Smooth muscle cell of trachea (primary cell): ENCODE results near the gene CTSZ. TPM values are rescaled to one million over a fixed set of nuclear protein-coding genes. Genes with fewer than 3 reads are reported as not detected.

Source experiments
- total RNA-seq: library from RNA; depleted of rRNA; stranded (reverse); fragments of >200 nt; gene quantifications from 2 replicates; pipeline ENCODE4 v1.2.1, GENCODE V29; 2014

Gene CTSZ
- 136 and 168 TPM in 2 replicates for total RNA-seq

DNA sequence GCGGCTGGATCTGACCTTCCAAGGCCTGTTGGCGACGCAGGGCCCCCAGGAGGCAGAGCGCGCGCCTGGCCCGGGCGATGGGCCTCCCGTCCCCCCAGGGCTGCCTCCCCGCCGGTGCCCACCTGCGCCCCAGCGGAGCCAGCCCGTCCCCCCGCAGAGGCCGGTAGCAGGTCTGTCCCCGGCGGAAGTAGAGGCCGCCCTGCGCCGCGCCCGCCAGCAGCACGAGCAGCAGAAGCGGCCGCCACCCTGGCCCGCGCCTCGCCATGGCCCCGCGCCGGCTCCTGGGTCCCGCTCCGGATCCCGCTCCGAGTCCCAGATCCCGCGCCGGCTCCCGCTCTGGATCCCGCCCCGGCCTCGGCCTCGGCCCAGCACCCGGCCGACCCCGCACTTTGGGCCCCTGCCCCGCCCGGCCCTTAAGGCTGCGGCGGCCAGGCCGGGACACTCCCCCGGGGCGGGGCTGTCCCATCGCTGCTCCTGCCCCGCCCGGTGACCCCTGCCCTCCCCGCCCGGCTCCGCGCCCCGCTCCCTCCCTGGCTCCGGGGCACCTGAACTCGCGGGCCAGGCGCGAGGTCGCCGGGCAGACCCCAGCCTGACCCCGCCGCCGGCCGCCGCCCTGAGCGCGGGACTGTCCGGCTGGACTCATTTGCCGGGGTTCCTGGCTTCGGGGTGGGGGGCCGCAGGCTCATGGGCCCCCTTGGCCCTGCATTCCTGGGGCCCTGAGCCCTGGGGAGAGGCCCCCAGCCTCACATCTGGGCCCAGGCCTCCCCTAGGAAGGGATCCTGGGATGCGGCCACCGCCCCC lies at the start of gene CTSZ:
TSS of gene CTSZ (minus strand) at position 391 of the 801 bp plus-strand sequence. CDS start at position 265, 126 bp downstream.

DNA sequence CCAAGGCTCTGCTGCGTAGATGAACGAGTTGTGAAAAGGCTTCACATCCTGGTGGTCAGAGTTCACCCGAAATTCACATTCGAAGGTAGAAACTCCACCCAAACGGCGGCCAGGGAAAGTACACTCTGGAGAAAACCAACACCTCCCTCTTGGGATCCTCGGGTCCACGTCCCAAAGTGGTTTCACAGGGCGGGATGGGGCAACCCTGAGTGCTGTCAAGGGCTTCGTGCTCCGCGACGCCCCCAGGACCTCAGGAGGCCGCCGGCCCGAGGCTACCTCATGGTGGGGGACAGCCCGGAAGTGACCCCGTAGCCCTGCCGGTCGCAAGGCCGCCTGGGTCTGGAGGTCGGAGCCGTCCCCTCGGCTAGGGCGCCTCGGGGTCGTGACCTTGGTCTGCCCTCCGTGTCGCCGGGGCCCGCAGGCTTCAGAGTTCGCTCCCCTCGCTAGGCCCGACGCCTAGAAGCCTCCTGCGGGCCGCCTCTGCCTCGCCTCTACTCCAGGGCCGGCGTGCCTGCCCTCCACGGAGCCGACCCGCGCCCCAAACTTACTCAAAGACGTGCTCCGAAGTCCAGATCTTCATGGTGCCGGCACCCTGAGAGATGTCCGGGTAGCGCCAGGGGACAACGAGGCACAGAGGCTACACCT lies 35.2 kb upstream of the CTSZ start, which contains the start of gene PRELID3B:
TSS of gene PRELID3B (minus strand) at position 636 of the 645 bp plus-strand sequence. CDS start at position 580, 56 bp downstream.

DNA sequence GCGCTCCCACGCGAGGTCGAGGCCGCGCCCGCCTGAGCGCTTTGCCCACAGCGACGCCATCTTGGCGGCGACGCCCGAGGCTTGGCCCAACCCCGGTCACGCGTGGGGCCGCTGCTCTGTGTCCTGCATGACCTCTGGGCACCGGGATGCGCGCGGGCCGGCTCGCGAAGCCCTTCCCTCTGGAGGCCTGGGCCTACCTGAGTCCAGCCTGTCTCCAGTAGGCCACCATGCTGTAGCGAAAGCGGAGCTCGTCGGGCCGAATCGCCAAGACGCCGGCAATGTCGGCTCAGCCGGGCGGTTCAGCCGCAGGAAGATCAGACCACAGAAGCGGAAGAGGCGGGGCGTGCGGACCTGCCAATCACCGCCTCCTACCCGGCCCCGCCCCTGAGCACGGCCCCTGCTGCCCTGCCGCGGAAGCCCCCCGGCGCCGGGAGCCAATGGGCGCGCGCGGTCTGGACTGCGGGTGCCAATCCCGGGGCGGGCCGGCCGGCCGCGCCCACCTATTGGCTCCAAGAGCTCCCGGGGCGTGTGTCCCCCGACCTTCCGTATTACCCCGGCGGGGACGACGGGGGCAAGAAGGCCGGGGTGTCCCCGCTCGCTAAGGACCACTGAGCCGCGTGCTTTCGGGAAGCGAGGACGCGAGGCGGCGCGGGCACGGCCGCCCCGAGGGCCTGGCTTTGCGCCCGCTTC lies 25.1 kb upstream of the CTSZ start, which contains the start of gene ATP5F1E:
TSS of gene ATP5F1E (minus strand) at position 313 of the 690 bp plus-strand sequence. CDS start at position 229, 84 bp downstream.

GRCh38 chr20:59019217-59019616 lies 12.2 kb upstream of the CTSZ start, which contains the start of gene TUBB1:
TUBB1 (plus strand) TSS chr20:59019429; CDS start chr20:59019523, 94 bp downstream.

DNA sequence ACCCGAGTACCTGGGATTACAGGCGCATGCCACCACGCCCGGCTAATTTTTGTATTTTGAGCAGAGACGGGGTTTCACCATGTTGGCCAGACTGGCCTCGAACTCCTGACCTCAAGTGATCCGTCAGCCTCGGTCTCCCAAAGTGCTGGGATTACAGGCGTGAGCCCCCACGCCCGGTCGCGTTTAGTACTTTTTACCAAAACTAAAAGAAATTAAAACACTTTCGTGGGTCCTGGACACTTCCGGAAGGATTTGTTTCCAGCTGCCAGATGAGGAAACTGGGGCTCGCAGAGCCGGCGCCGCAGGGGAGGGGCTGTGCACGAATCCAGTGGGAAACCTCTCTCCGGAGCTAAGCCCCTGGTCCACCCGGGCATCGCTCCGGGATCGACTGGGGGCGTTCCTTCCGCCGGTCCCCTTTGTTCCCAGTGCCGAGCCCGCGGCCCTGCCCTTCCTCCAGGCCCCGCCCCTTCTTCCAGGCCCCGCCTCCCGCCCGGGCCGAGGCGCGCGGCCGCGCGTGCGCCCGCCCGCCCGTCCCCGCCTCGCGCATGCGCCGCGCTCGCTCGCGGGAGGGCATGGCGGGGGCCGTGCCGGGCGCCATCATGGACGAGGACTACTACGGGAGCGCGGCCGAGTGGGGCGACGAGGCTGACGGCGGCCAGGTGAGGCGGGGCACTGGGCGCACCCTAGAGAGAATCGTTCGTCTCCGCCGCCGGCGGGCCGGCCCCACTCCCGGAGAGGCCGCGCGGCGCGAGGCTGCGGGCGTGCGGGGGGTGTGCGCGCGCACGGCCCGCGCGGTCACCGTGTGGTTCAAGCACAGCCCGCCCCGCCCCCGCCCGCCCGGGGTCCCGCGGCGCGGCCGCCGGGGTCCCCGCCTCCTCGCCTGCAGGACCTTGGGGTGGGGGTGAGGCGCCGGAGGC lies 26.1 kb downstream of the CTSZ start, which contains the start of gene NELFCD:
TSS of gene NELFCD (plus strand) at position 546 of the 917 bp plus-strand sequence. CDS start at position 600, 54 bp downstream.

Other genes with a start within 250 kb of the CTSZ start
- gene GNAS-AS1, start 156.4 kb downstream of the CTSZ start, total RNA-seq, result 1.2 and 1.3 TPM in 2 replicates
- 497 and 565 TPM in 2 replicates for gene GNAS, start 154.5 kb downstream of the CTSZ start, total RNA-seq
- 57.6 and 67.2 TPM in 2 replicates for gene NELFCD, start 26.0 kb downstream of the CTSZ start, total RNA-seq
- not detected in 2 replicates for gene TUBB1, start 12.2 kb upstream of the CTSZ start, total RNA-seq
- 23.2 and 27.6 TPM in 2 replicates for gene ATP5F1E, start 25.1 kb upstream of the CTSZ start, total RNA-seq
- gene PRELID3B, start 35.5 kb upstream of the CTSZ start, total RNA-seq, result 64.7 and 70.0 TPM in 2 replicates
- not detected in 2 replicates for gene ZNF831, start 156.6 kb upstream of the CTSZ start, total RNA-seq